HL-60 (cell line): ENCODE measurements around the gene ADGRB2.

ENCODE experiments used
- CTCF ChIP-seq: IDR thresholded peaks from one replicate; pipeline ENCODE4 v1.5.1; 2011; ENCODE audit warnings: low read length, control low read depth, inconsistent platforms; ENCODE audit not compliant: insufficient read depth
- POLR2AphosphoS5 ChIP-seq: IDR thresholded peaks from 2 replicates; pipeline ENCODE4 v1.6.1; 2012; ENCODE audit warnings: low read depth
- TF ChIP-seq, protein P1 (sequence below): IDR thresholded peaks from 2 replicates; pipeline ENCODE4 v1.6.1; 2012; ENCODE audit warnings: low read depth; ENCODE audit not compliant: insufficient replicate concordance

DNA sequence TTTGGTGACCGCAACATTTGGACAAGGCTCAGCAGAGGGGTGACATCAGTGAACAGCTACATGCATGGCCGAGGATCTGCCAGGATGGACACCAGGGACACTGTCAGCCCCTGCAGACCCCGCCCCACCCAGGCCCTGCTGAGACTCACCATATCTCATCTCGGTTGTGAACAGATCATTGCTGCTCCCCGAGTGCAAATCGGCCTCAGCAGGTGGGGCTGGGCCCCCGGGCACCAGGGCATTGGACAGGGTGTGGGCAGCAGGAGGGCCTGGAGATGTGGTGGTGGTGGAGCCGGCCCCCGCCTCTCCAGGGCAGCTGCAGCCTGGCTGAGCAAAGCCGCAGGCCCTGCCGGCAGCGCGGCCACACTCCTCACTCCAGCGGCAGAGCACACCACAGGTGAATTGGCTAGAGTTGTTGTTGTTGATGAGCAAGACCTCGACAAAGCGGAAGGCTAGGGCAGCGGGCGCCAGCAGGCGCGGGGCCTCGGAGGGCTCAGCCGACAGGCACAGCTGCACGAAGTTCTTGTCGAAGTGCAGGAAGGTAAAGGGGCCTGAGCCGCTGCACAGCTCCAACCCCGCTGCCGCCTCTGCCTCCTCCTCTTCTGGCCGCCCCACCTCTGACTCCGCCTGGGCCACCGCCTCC, 8.2 kb downstream of the ADGRB2 start:
- TF ChIP-seq CTCF (no peak), POLR2AphosphoS5 (no peak)
- TF ChIP-seq, protein P1, sequence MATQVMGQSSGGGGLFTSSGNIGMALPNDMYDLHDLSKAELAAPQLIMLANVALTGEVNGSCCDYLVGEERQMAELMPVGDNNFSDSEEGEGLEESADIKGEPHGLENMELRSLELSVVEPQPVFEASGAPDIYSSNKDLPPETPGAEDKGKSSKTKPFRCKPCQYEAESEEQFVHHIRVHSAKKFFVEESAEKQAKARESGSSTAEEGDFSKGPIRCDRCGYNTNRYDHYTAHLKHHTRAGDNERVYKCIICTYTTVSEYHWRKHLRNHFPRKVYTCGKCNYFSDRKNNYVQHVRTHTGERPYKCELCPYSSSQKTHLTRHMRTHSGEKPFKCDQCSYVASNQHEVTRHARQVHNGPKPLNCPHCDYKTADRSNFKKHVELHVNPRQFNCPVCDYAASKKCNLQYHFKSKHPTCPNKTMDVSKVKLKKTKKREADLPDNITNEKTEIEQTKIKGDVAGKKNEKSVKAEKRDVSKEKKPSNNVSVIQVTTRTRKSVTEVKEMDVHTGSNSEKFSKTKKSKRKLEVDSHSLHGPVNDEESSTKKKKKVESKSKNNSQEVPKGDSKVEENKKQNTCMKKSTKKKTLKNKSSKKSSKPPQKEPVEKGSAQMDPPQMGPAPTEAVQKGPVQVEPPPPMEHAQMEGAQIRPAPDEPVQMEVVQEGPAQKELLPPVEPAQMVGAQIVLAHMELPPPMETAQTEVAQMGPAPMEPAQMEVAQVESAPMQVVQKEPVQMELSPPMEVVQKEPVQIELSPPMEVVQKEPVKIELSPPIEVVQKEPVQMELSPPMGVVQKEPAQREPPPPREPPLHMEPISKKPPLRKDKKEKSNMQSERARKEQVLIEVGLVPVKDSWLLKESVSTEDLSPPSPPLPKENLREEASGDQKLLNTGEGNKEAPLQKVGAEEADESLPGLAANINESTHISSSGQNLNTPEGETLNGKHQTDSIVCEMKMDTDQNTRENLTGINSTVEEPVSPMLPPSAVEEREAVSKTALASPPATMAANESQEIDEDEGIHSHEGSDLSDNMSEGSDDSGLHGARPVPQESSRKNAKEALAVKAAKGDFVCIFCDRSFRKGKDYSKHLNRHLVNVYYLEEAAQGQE: no peak
